Stimulated activated CD8-positive, alpha-beta memory T cell treated with anti-CD3 and anti-CD28 coated beads, Interleukin-4, amount 100 ng/mL, for 24 hours (primary cell): Measurements from ENCODE around the gene SNRPB2.
A peak's percentile ranks its signal among the peaks of the same experiment; 100 is the strongest.

Source experiments
- DNase-seq: peaks from one replicate; pipeline ENCODE4 v3.0.0-alpha.2; 2020; ENCODE audit warnings: low read depth

SNRPB2 gene

GRCh38 chr20:16732506-16733152 lies 2.8 kb downstream of the SNRPB2 start:
- DNase-seq = no peak

- no peak for DNase-seq
Measured at GRCh38 chr20:16740365-16741072, 10.7 kb downstream of the SNRPB2 start.

GRCh38 chr20:16744178-16744807 lies 14.5 kb downstream of the SNRPB2 start:
- DNase-seq = no peak

- DNase-seq = no peak
Measured at GRCh38 chr20:16745204-16745603, 15.4 kb downstream of the SNRPB2 start.

- no peak for DNase-seq
Measured at GRCh38 chr20:16747291-16747811, 17.5 kb downstream of the SNRPB2 start.

- DNase-seq = no peak
Measured at GRCh38 chr20:16748308-16748900, 18.6 kb downstream of the SNRPB2 start, which contains the start of gene OTOR. Gene OTOR (plus strand): TSS chr20:16748358. CDS start chr20:16748402, 44 bp downstream.

GRCh38 chr20:16749573-16749972 lies 19.7 kb downstream of the SNRPB2 start:
- no peak for DNase-seq

GRCh38 chr20:16752082-16752481 lies 22.3 kb downstream of the SNRPB2 start:
- no peak for DNase-seq

GRCh38 chr20:16752901-16753300 lies 23.1 kb downstream of the SNRPB2 start:
- DNase-seq = no peak

- DNase-seq = no peak
Measured at GRCh38 chr20:16758454-16759180, 28.8 kb downstream of the SNRPB2 start.

- DNase-seq = no peak
Measured at GRCh38 chr20:16759181-16759563, 29.3 kb downstream of the SNRPB2 start.

- no peak for DNase-seq
Measured at GRCh38 chr20:16760431-16761304, 30.8 kb downstream of the SNRPB2 start.

- DNase-seq = peak; percentile 12
Measured at GRCh38 chr20:16761305-16761829, 31.5 kb downstream of the SNRPB2 start.

- DNase-seq = no peak
Measured at GRCh38 chr20:16764560-16764959, 34.7 kb downstream of the SNRPB2 start.

- DNase-seq = no peak
Measured at GRCh38 chr20:16771213-16771612, 41.4 kb downstream of the SNRPB2 start.

- no peak for DNase-seq
Measured at GRCh38 chr20:16775961-16776360, 46.1 kb downstream of the SNRPB2 start.

GRCh38 chr20:16777126-16777525 lies 47.3 kb downstream of the SNRPB2 start:
- no peak for DNase-seq

- DNase-seq = no peak
Measured at GRCh38 chr20:16778159-16778558, 48.3 kb downstream of the SNRPB2 start.

GRCh38 chr20:16781496-16781895 lies 51.7 kb downstream of the SNRPB2 start:
- no peak for DNase-seq

- no peak for DNase-seq
Measured at GRCh38 chr20:16785226-16785625, 55.4 kb downstream of the SNRPB2 start.
